Measurements from ENCODE around the gene PTH1R.

DNA sequence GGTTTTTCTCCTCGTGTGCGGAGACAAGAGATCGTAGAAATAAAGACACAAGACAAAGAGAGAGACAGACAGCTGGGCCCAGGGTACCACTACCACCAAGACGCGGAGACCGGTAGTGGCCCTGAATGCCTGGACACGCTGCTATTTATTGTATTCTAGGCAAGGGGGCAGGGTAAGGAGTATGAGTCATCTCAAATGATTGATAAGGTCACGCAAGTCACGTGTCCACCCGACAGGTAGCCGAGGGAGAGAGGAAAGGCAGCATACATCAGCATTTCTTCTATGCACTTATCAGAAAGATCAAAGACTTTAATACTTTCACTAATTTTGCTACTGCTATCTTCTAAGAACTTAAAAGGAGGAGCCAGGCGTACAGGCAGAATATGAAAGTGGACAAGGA, 42.5 kb upstream of the PTH1R start:
- TF ChIP-seq, protein P1, sequence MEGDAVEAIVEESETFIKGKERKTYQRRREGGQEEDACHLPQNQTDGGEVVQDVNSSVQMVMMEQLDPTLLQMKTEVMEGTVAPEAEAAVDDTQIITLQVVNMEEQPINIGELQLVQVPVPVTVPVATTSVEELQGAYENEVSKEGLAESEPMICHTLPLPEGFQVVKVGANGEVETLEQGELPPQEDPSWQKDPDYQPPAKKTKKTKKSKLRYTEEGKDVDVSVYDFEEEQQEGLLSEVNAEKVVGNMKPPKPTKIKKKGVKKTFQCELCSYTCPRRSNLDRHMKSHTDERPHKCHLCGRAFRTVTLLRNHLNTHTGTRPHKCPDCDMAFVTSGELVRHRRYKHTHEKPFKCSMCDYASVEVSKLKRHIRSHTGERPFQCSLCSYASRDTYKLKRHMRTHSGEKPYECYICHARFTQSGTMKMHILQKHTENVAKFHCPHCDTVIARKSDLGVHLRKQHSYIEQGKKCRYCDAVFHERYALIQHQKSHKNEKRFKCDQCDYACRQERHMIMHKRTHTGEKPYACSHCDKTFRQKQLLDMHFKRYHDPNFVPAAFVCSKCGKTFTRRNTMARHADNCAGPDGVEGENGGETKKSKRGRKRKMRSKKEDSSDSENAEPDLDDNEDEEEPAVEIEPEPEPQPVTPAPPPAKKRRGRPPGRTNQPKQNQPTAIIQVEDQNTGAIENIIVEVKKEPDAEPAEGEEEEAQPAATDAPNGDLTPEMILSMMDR (IDR thresholded peaks at IDR 0.05; ENCODE audit: insufficient read depth, low read length) = no peak
- TF ChIP-seq REST (IDR thresholded peaks at IDR 0.05; ENCODE audit: insufficient replicate concordance, low read depth) = no peak
